Ishikawa (cell line): ENCODE data around the gene NPHP4.

Experiments used
- CEBPB ChIP-seq: IDR thresholded peaks from 2 replicates; pipeline ENCODE4 v1.6.1; 2012
- EP300 ChIP-seq: IDR thresholded peaks from 2 replicates; pipeline ENCODE4 v1.6.1; 2012; ENCODE audit warnings: borderline replicate concordance
- MAX ChIP-seq: IDR thresholded peaks from 2 replicates; pipeline ENCODE4 v1.6.1; 2012
- NFIC ChIP-seq: IDR thresholded peaks from 2 replicates; pipeline ENCODE4 v1.6.1; 2012
- RAD21 ChIP-seq: IDR thresholded peaks from 2 replicates; pipeline ENCODE4 v1.6.1; 2012; ENCODE audit warnings: low read depth
- REST ChIP-seq: IDR thresholded peaks from 2 replicates; pipeline ENCODE4 v1.6.1; 2012; ENCODE audit warnings: low read depth, mild to moderate bottlenecking
- TAF1 ChIP-seq: IDR thresholded peaks from 2 replicates; pipeline ENCODE4 v1.6.1; 2012; ENCODE audit warnings: low read depth, mild to moderate bottlenecking
- YY1 ChIP-seq: IDR thresholded peaks from 2 replicates; pipeline ENCODE4 v1.6.1; 2012; ENCODE audit warnings: low read depth
- ZBTB7A ChIP-seq: IDR thresholded peaks from 2 replicates; pipeline ENCODE4 v1.6.1; 2012; ENCODE audit warnings: low read depth

- no peak for TF ChIP-seq TAF1
- TF ChIP-seq REST: no peak
- TF ChIP-seq ZBTB7A: no peak
- TF ChIP-seq RAD21: no peak
- no peak for TF ChIP-seq CEBPB
- TF ChIP-seq NFIC: no peak
- TF ChIP-seq EP300: no peak
- TF ChIP-seq YY1: no peak
- TF ChIP-seq MAX: no peak
Measured at GRCh38 chr1:5836776-5837440, 155.3 kb downstream of the NPHP4 start.
